Measurements from ENCODE around the gene GPR162. TPM values are rescaled to one million over a fixed set of nuclear protein-coding genes. Genes with fewer than 3 reads are reported as not detected.
A peak's percentile ranks its signal among the peaks of the same experiment; 100 is the strongest.

GPR162 gene
- total and polyA plus RNA-seq, 2 donors from 2014 or later, result 5.0 to 9.8 TPM

DNA sequence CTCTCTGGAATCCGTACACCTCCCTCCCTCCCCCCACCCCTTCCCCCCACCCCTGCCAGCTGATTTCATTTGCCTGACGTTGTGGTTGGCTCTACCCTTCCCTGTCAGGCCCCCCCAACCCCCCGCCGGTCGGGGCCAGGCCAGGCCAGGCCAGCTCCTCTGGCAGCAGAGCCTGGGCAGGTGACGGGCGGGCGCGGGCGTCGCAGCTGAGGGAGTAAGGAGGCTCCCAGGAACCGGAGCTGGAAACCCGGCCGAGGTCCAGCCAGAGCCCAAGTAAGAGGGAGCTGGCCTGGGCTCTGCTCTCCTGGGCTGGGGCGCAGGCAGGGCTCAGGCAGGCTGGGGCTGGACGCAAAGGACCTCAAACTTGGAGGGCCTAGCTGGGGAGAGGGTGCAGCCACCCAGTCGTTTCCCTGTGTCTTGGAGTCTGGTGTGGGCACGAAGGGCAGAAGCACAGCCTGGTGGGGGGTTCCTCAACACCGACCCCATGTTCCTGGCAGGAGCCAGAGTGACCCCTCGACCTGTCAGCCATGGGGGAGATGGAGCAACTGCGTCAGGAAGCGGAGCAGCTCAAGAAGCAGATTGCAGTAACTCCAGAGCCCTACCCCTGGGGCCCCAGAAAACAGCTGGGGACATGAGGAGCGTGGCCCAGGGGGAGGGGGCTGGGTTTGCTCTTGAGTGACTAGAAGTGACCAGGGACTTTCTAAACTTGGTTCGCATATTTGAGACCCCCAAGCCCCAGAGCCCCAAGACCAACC lies 19.3 kb downstream of the GPR162 start, which contains the start of gene GNB3:
GNB3 (plus strand) TSS at position 165 of the 755 bp plus-strand sequence; CDS start at position 528, 363 bp downstream.
- Histone ChIP-seq H3K4me1 (ENCODE audit: control insufficient read depth in 2 of 3, insufficient read depth in 2 of 3, low read depth in 1 of 3, low read length in 3 of 3) (no peaks in the 10 kb centered on the region), H3K4me3 (ENCODE audit: low read length in 3 of 3) (no peak within 1 kb of the TSS), H3K9me3 (ENCODE audit: control insufficient read depth in 2 of 3, insufficient read depth in 1 of 3, low read length in 3 of 3) (no peaks in the 10 kb centered on the region), H3K9ac (ENCODE audit: low read length in 3 of 3) (no peak within 1 kb of the TSS), H3K27me3 (ENCODE audit: control insufficient read depth, insufficient read depth, low read length) (no peaks in the 10 kb centered on the region), H3K36me3 (ENCODE audit: control insufficient read depth in 2 of 3, insufficient read depth in 3 of 3, low read length in 3 of 3) (peaks cover 0 to 9% (median 0%) of the 10 kb centered on the region in 3 donors), H3K27ac (ENCODE audit: low read depth in 2 of 2, low read length in 2 of 2) (no peak within 1 kb of the TSS)
- peak in 2 of 5 donors; percentile 51 to 80 for DNase-seq
- no peak for TF ChIP-seq CTCF (IDR thresholded peaks at IDR 0.05; ENCODE audit: borderline replicate concordance, extremely low read depth, insufficient read depth)
- intact Hi-C loops (cut with DNase I), result no loop called here
- no peak for FAIRE-seq

DNA sequence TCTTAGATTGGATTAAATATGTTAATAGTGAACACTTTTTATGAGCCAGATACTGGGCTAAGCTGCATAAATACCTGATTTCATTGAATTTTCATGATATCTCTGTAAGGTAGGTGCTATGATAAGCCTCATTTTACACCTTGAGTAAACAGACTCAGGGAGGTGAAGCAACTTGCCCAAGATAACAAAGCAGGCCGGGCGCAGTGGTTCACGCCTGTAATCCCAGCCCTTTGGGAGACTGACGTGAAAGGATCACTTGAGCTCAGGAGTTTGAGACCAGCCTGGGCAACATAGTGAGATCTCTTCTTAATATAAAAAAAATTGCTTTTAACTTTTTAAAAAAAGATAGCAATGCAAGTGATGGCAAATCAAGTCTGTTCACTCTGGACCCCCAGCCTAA lies 20.5 kb downstream of the GPR162 start:
- Histone ChIP-seq H3K27me3 (ENCODE audit: control insufficient read depth, insufficient read depth, low read length) (no peaks in the 10 kb centered on the region), H3K36me3 (ENCODE audit: control insufficient read depth in 2 of 3, insufficient read depth in 3 of 3, low read length in 3 of 3) (peaks cover 0 to 9% (median 2%) of the 10 kb centered on the region in 3 donors), H3K27ac (ENCODE audit: low read depth in 2 of 2, low read length in 2 of 2) (no peak overlapping the region), H3K9ac (ENCODE audit: low read length in 3 of 3) (no peak overlapping the region), H3K4me1 (ENCODE audit: control insufficient read depth in 2 of 3, insufficient read depth in 2 of 3, low read depth in 1 of 3, low read length in 3 of 3) (no peaks in the 10 kb centered on the region), H3K9me3 (ENCODE audit: control insufficient read depth in 2 of 3, insufficient read depth in 1 of 3, low read length in 3 of 3) (no peaks in the 10 kb centered on the region), H3K4me3 (ENCODE audit: low read length in 3 of 3) (no peak overlapping the region)
- no peak for DNase-seq
- TF ChIP-seq CTCF (IDR thresholded peaks at IDR 0.05; ENCODE audit: borderline replicate concordance, extremely low read depth, insufficient read depth), result no peak
- FAIRE-seq, result no peak
- intact Hi-C loops (cut with DNase I), result no loop called here

- Histone ChIP-seq H3K4me3 (ENCODE audit: low read length in 3 of 3) (no peak overlapping the region), H3K27ac (ENCODE audit: low read depth in 2 of 2, low read length in 2 of 2) (no peak overlapping the region), H3K4me1 (ENCODE audit: control insufficient read depth in 2 of 3, insufficient read depth in 2 of 3, low read depth in 1 of 3, low read length in 3 of 3) (no peaks in the 10 kb centered on the region), H3K27me3 (ENCODE audit: control insufficient read depth, insufficient read depth, low read length) (no peaks in the 10 kb centered on the region), H3K9ac (ENCODE audit: low read length in 3 of 3) (no peak overlapping the region), H3K9me3 (ENCODE audit: control insufficient read depth in 2 of 3, insufficient read depth in 1 of 3, low read length in 3 of 3) (no peaks in the 10 kb centered on the region), H3K36me3 (ENCODE audit: control insufficient read depth in 2 of 3, insufficient read depth in 3 of 3, low read length in 3 of 3) (peaks cover 0 to 4% (median 2%) of the 10 kb centered on the region in 3 donors)
- DNase-seq (no peak), FAIRE-seq (no peak)
- TF ChIP-seq CTCF (IDR thresholded peaks at IDR 0.05; ENCODE audit: borderline replicate concordance, extremely low read depth, insufficient read depth), result no peak
- intact Hi-C loops (cut with DNase I), result no loop called here
Measured at GRCh38 chr12:6843118-6843902, 21.7 kb downstream of the GPR162 start.

Measured in kidney (tissue), 14 donors.